GM19025 (cell line): ENCODE results near the gene PPIE.

Experiments used
- ATAC-seq: cut with Tn5 transposase; IDR thresholded peaks from one replicate; pipeline ENCODE4 v1.9.1; 2021; ENCODE audit warnings: mild to moderate bottlenecking, low read depth, moderate library complexity; ENCODE audit not compliant: unreplicated experiment

PPIE gene

DNA sequence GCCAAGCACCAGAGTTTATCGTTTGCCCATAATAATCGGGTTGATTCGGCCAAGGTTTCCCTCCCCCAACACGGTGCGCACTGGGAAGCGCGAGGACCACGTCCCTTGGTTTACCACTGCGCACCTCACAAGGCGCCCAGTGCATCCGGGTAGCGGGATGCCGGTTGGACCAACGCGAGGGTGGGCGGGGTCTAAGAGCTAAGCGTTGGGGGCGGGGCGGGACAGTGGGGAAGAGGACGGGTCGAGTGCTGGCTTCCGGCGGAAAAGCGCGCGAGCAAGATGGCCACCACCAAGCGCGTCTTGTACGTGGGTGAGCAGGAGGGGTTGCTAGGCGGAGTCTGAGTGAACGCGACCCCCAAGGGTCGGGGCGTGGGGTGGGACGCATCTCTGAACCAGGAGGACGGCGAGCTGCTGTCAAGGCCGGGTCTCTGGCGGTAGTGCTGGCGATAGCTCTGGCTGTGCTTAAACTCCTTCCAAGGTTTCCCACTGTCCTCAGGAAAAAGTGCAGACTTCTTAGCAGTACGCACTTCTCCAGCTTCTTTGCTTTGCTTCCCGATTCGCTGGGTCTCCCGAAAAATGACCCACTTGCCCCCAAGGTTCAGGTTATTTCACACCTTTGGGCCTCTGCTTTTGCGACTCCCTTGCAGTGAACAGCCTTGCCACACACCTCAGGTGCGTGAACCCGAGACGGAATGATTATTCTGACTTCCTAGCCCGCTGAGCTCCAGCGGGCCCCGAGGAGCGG, at the start of gene PPIE:
Gene PPIE (plus strand): TSS at position 261 of the 745 bp plus-strand sequence. CDS start 19 bp downstream, at position 280.
- ATAC-seq, result peak; percentile 85

DNA sequence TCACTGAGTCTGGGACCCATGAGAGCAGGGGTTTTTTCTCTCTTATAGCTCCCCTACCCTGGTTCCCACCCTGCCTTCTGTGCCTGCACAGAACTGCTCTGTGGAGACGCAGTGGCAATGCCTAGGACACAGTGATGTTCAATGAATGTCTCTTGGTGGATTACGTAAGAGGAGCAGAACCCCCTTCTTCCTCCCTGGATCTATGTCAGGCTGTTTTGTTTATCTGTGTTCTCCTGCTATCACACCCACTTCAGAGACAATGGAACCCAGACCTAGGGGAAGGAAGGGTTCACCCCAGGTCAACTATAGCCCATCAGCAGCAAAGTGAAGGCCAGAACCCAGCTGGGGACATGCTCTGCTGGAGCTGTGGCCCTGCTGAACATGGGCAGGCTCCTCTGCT, 49.5 kb upstream of the PPIE start:
- ATAC-seq, result no peak

DNA sequence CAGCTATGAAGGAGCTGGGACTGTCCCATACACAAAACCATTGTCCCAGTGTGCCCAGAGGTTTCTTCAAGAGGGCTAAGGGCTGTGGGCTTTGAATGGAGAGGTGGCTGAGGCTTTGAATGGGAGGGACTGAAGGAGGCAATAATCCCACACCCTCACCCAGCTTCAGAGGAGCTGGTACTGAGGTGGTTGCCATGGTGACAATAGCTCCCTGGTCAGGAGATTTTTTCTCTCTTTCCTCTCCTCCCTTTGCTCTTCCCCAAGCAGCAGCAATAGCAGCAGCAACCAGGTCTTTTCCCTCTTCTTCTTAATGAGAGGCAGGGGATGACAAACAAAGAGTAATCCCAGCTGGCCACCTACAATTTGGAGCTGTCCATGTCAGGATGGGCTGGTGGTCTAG, 49.0 kb upstream of the PPIE start:
- no peak for ATAC-seq

DNA sequence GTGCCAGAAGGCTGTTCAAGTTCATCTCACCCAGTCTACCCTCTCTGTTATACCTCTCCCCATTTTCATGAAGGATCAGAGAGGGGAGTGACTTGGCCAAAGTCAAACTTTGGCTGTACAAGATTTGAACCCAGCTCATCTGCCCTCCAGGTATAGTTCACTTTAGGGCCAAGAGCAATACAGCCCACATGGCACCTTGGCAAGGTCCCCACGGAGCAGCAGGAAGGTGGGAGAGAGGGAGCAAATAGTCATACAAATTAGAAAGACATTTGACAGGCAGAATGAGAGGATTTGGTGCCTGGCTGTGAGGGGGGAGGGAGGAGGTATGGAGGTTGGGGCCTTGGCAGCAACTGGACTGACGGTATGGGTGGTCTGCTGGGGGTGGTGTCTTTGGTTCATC, 48.5 kb upstream of the PPIE start:
- ATAC-seq, result no peak

DNA sequence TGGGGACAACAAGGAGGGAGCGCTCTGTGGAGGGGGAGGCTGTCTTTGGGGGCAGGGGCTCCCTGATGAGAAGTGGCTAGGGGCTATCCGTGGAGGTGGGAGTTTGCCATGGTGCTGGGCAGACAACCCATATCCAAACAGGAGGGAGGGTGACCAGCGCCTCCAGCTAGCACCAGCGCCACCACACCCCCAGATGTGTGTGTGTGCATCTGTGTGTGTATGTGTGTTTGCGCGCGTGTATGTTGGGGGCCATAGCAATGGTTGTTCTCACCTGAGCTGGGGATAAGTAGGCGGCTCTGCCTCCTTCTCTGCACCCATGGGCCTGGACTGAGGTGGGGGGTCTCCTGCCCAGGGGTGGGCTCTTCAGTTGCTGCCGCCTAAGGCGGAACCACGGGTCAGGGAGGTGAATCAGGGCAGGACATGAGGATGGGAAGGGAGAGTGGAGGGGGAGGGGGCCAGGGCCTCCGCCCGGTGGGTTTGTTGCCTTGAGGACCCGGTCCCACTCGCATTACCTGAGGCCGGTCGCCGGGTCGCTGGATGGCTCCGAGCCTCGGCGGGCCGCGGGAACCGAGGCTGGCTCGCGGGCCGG, 47.8 kb upstream of the PPIE start:
- ATAC-seq, result no peak

DNA sequence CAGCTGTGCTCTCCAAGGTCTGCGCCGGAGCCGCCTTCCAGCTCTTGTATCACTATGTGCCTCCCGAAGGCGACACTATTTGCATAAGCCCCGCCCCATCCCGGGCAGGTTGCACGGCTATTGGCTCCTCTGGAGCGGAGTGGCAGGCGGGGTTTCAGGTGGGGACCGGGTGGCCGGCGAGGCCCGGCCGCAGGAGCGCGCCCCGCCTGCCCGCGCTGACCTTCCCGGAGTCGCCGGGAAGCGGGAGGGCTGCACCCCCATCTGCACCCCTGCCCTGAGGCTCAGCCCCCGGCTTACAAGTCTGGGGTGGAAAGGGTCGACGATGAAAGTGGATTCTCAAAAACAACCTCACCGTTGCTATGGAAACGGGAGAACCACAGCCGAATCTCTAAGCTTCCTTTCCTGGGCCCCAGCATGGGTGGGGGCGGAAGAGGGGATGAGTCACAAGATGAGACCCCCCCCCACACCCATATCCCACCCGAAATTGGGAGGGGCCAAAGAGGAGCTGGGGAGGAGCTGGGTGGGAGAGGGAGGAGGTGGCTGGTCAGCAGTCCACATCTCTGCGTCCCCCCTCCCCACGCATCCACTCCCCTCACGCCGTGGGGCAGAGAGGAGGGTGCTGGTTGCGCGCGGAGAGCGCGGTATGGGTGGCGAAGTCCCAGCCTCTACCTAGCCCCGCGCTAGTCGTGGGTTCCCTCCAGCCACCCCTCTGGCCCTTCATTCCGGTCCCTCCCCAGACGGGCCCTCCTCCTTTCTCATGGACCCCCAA, 47.1 kb upstream of the PPIE start, which contains the start of gene HPCAL4:
Gene HPCAL4 (minus strand): TSS at position 51 of the 769 bp plus-strand sequence. CDS start 6,830 bp downstream, outside the sequence.
- peak; percentile 83 for ATAC-seq

DNA sequence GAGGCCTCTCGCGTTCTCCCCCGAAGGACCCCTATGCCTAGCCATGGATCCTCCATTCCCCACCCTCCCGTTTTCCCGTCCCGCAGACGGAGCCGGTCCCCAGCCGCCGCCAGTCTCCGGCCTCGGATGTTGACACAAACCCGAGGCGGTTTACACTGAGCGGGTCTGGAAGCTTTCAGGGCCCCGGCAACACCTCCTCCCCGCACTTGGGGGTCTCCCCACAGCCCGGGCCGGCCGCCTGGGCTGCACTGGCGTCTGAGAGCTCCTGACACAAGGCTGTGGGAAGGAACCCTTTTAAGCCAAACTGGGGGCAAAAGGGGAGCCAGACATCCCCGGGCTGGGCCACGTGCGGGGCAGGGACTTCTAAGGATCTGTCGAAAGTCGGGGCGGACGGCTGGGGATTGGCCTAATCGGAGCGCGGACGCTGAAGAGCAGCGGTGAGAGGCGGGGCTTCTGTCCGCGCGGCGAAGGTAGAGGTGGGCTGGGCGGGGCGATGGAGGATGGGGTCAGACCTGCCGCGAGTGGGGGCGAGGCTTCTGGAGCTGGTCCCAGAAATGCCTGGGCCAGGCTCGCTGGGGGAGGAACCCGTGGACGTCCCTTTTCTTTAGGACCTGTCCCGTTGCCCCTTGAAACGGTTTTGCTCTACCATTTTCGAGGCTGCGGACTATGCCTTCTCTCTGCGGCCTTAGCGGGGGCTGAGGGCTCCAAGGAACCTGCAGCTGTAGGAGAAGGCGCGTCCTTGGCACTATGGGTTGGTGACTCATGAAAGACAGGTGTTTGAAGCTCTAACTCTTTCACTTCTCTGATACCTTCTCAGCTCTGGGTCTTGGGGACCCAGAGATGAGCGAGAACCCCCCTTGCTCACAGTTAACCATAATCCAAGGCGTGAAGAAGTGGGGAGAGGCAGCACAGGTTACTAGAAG, 46.3 kb upstream of the PPIE start:
- no peak for ATAC-seq

DNA sequence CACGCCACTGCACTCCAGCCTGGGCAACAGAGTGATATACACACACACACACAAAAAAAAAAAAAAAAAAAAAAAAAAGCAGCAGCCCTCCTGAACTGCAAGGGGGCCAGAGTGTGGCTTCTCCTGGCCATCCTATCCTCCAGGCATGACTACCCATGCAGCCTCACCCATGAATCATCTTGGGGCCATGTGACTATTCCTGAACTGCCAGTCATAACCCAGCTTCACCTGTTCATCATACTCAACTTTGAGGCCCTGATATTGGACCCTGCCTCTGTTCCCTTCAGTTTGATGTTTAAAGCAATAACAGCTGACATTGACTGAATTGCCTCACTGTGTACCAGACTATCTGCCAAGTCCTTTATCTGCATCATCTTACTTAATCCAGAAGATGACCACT, 44.7 kb upstream of the PPIE start:
- no peak for ATAC-seq

DNA sequence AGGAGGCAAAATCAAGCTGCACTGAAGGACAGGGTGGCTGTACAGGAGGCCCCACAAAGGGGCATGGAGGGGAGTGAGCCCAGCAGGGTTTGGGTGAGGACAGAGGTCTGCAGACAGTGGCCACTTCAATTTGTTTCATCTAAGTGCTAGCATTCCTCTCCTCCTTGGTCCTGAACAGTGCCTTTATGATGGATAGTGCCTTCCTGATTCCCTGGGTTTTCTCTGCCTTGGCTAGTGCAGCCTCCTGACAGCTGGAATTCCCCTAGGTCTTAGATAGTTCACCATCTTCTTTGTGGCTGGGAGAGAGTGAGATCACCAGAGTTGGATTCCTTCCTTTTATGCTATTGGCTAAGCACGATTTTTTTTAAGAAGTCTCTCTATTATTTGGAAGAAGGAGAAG, 43.7 kb upstream of the PPIE start:
- ATAC-seq, result no peak

DNA sequence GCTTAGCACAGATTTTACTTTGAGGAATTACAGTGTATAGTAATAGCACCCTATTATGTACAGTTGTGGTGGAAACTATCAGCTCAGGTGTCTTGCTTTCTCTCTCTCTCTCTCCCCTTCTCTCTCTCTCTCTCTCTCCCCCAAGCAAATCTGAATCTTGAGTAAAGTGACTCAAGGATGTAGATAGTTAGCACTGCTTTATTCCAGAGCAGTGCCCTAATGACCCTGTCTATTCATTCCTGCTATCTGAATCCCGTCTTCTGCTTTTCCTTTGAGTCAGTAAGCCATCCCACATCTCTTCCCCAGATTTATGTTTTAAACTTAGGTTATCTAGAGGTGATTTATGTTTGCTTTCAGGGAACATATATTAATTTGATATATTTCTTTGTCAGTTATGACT, 42.2 kb upstream of the PPIE start:
- no peak for ATAC-seq

DNA sequence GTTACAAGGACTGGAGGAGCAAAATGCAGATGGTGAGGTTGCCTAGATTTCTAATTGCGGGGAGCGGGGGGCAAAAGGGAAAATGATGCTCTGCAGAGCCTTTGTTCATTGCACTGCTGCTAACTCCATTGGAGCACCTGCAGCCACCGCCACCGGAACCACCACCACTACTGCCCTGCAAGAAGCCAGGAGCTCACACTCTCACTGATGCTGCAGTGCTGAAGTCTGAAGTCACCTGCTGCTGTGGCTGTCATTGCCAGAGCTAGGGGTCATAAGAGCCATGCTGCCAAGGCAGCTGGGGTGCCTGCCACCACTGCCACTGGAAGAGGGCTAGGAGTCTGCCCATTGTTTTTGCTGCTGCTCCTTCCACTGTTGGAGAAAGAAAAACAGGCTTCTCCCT, 40.1 kb upstream of the PPIE start:
- no peak for ATAC-seq

DNA sequence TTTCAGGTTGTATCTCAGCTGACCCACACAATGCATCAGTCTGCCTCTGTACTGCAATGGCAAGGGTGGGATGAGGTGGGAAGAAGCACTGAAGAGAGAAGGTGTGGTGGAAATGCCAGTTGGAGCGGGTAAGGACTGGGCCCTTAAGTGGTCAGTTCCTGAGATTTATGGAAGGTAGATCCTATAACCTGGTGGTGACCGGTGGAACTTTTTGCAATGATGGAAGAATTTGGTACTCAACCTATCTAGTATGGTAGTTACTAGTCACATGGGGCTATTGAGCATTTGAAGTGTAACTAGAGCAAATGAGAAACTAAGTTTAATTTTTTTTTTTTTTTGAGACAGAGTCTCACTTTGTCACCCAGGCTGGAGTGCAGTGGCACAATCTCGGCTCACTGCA, 39.3 kb upstream of the PPIE start:
- no peak for ATAC-seq

DNA sequence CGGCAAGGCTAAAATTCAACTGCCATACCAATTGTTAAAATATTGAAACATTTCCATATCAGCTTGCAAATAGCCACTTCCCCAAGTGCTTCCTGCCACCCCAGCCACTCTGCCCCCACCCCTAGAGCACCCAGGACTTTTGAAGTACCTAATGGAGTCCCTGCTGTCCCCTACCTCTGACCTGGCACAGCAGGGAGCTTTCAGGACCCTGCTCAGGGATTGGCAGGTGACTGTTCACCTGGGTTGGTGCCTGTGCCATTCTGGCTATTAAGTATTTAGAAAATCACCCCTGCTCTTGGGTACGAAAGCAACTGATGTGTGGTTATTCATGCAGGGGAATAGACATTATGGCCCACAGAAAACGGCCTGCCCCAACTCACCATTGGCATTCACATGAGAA, 38.3 kb upstream of the PPIE start:
- no peak for ATAC-seq

DNA sequence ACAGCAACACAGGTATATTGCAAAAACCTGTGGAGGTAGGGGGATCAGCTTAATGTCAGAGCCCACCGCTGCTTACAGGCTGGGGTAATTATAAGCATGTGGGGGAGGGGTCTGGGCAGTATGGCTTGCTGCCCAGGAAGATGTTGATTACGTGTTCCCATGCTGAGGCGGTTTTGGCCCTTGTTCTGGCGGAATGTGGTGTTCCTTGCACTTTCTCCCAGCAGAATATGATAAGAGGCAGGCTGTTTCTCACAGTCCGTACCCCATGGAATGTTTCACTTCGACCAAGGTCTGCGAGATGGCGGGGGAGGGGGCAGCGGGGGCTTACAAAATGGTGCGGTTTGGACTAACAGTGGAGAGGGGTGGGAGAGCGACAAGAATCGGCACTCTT, 37.6 kb upstream of the PPIE start:
- no peak for ATAC-seq

DNA sequence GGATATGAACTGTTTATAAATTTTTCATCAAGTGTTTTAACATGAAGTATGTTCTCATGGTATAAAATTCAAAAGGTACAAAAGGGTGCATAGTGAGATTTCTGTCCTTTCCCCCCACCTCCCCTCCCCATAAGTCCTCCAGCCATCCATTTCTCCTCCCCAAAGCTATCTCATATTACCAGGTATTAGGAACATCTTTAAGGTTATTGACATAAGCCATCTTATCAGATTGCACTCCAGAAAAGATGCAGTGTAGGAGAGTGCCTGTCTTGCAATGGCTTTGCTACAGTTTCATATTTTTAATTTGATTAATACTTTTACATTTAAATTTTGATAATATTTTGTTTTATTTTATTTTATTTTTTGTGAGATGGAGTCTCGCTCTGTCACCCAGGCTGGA, 33.9 kb upstream of the PPIE start:
- no peak for ATAC-seq

DNA sequence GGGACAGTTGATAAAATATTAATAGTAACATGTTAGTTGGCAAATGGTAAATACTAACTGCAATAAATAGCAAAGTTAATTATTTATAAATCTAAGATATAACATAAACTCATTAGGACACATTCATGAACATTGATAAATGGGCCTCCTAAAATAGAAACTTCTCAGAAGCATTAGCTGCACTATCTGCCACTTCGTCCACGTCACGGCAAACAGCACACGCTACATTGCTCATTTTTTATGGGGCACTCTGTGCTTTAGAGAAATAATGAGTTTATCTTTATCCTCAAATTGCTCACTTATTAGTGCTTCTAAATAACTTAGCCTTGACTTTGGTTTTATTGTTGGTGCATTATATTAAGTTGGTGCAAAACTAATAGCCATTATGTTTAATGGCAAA, 31.2 kb upstream of the PPIE start:
- ATAC-seq, result no peak

DNA sequence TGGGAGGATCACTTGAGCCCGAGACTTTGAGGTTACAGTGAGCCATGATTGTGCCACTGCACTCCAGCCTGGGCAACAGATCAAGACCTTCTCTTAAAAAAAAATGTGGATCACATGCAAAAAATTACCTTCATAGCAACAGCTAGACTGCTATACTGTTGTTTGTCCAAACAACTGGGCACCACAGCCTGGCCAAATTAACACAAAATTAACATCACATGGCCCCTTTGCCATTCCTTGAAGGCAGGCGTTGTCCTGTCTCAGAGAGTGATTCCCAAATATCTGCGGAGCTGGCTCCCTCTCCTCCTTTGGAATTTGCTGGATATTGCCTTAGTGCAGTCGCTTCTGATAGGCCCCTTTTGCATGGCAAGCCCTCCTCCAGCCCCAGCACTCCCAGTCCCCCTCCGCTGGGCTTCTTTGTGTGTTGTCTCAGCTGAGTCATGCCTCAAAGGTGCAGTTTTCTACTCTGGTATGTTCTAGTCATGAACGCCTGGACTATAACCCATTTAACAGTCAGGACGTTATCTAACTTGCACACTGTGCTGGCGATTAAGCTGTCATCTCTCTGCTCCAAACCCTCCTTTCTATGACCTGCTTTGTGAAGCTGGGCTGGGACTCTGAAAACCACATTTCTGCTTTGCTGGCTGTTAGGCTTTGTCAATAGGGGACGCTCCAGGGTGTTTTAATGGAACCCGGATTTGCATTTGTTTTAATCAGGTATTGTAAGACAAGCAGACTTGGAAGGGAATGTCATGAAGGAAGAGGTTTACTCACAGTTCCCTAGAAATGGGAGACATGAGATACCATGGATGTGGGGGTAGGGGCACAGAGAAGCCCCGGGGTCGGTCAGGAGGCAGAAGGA, 27.3 kb upstream of the PPIE start:
- no peak for ATAC-seq

DNA sequence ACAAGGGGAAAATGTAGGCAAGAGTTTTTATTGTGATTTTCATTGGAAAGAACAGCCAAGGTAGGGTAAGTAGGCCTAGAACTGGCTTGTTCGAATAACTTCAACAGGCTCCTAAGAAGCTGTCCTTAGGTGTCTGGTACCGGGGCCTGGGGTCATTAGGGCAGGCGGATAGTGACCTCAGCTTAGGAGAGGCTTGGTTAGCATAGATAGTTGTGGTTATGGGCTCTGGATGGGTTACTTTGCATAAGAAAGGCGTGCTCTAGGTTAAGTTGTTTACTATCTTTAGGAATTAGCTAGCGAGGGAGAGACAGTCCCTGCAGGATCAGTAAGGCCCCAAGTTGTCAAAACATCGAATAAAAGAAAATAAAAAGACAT, 26.7 kb upstream of the PPIE start:
- ATAC-seq, result no peak

DNA sequence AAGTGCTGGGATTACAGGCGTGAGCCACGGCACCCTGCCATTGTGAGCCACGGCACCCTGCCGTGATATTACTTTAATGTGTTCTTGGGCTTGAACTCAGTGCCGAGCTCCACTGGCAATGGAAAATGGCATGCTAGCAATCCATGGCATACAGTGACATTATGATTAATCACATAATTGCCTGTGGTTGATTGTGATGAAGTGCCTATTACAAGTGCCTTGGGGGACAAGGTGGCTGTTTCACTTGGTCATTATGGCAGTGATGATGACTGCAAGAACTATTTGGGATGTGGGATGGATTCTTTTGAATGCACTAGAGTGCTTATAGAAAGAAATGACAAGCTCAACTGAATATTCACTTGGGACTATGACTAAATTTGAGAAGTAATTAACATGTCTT, 25.1 kb upstream of the PPIE start:
- ATAC-seq, result no peak

DNA sequence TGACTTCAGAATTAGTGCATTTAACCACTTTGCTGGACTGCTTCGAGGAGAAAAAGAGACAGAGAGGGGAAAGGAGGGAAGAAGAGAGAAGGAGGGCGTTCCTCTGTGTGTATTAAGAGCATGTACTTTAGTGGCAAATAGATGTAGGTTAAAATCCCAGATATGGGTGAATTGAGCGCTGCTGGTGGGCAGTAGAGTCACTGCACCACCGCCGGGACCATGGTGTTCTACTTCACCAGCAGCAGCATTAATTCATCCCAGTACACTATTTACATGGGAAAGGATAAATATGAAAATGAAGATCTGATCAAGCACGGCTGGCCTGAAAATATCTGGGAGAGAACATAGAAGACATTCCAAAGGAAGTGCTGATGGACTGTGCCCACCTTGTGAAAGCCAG, 20.9 kb upstream of the PPIE start:
- ATAC-seq, result no peak
